Measurements from ENCODE around the gene TRPV6. TPM values are rescaled to one million over a fixed set of nuclear protein-coding genes. Genes with fewer than 3 reads are reported as not detected.

The TRPV6 gene
- total and polyA plus RNA-seq, 4 donors: 0.33 to 0.69 (median 0.50) TPM; not detected in 1

GRCh38 chr7:142913051-142913450 lies 27.5 kb upstream of the TRPV6 start:
- Histone ChIP-seq H3K27ac (ENCODE audit: low read depth in 1 of 2, low read length in 2 of 2) (no peak overlapping the region), H3K4me1 (ENCODE audit: control insufficient read depth in 1 of 2, insufficient read depth in 2 of 2, low read length in 2 of 2) (no peaks in the 10 kb centered on the region), H3K9me3 (ENCODE audit: control insufficient read depth, low read length) (no peaks in the 10 kb centered on the region), H3K27me3 (ENCODE audit: control insufficient read depth in 1 of 2, insufficient read depth in 2 of 2, low read length in 1 of 2) (no peaks in the 10 kb centered on the region), H3K4me3 (ENCODE audit: low read length in 2 of 2) (no peak overlapping the region), H3K36me3 (ENCODE audit: control insufficient read depth in 1 of 2, insufficient read depth in 2 of 2, low read length in 1 of 2) (no peaks in the 10 kb centered on the region)
- ATAC-seq (ENCODE audit: low FRiP score) (no peak), DNase-seq (no peak)
- WGBS, 2 donors: 44 to 47% methylated on average over 3 of the region's 3 CpGs
- intact Hi-C loops (cut with DNase I): no loop called here

GRCh38 chr7:142910481-142910880 lies 24.9 kb upstream of the TRPV6 start:
- intact Hi-C loops (cut with DNase I): no loop called here
- Histone ChIP-seq H3K4me1 (ENCODE audit: control insufficient read depth in 1 of 2, insufficient read depth in 2 of 2, low read length in 2 of 2) (no peaks in the 10 kb centered on the region), H3K9me3 (ENCODE audit: control insufficient read depth, low read length) (peaks cover 3% of the 10 kb centered on the region), H3K27me3 (ENCODE audit: control insufficient read depth in 1 of 2, insufficient read depth in 2 of 2, low read length in 1 of 2) (no peaks in the 10 kb centered on the region), H3K27ac (ENCODE audit: low read depth in 1 of 2, low read length in 2 of 2) (no peak overlapping the region), H3K36me3 (ENCODE audit: control insufficient read depth in 1 of 2, insufficient read depth in 2 of 2, low read length in 1 of 2) (no peaks in the 10 kb centered on the region), H3K4me3 (ENCODE audit: low read length in 2 of 2) (no peak overlapping the region)
- no peak for DNase-seq
- ATAC-seq (ENCODE audit: low FRiP score): no peak
- 49 to 60% methylated on average over 2 of the region's 2 CpGs for WGBS, 2 donors

- no peak for ATAC-seq (ENCODE audit: low FRiP score)
- Histone ChIP-seq H3K4me3 (ENCODE audit: low read length in 2 of 2) (no peak overlapping the region), H3K27me3 (ENCODE audit: control insufficient read depth in 1 of 2, insufficient read depth in 2 of 2, low read length in 1 of 2) (no peaks in the 10 kb centered on the region), H3K36me3 (ENCODE audit: control insufficient read depth in 1 of 2, insufficient read depth in 2 of 2, low read length in 1 of 2) (no peaks in the 10 kb centered on the region), H3K27ac (ENCODE audit: low read depth in 1 of 2, low read length in 2 of 2) (no peak overlapping the region), H3K4me1 (ENCODE audit: control insufficient read depth in 1 of 2, insufficient read depth in 2 of 2, low read length in 2 of 2) (no peaks in the 10 kb centered on the region), H3K9me3 (ENCODE audit: control insufficient read depth, low read length) (peaks cover 3% of the 10 kb centered on the region)
- intact Hi-C loops (cut with DNase I): no loop called here
- 46 to 50% methylated on average over 2 of the region's 2 CpGs for WGBS, 2 donors
- no peak for DNase-seq
Observed at GRCh38 chr7:142910031-142910433, 24.5 kb upstream of the TRPV6 start.

GRCh38 chr7:142908921-142909890 lies 23.7 kb upstream of the TRPV6 start:
- intact Hi-C loops (cut with DNase I): no loop called here
- Histone ChIP-seq H3K4me1 (ENCODE audit: control insufficient read depth in 1 of 2, insufficient read depth in 2 of 2, low read length in 2 of 2) (no peaks in the 10 kb centered on the region), H3K4me3 (ENCODE audit: low read length in 2 of 2) (no peak overlapping the region), H3K27me3 (ENCODE audit: control insufficient read depth in 1 of 2, insufficient read depth in 2 of 2, low read length in 1 of 2) (no peaks in the 10 kb centered on the region), H3K27ac (ENCODE audit: low read depth in 1 of 2, low read length in 2 of 2) (no peak overlapping the region), H3K36me3 (ENCODE audit: control insufficient read depth in 1 of 2, insufficient read depth in 2 of 2, low read length in 1 of 2) (no peaks in the 10 kb centered on the region), H3K9me3 (ENCODE audit: control insufficient read depth, low read length) (peaks cover 5% of the 10 kb centered on the region)
- ATAC-seq (ENCODE audit: low FRiP score) (no peak), DNase-seq (no peak)
- WGBS, 2 donors: 74 to 79% methylated on average over 21 of the region's 21 CpGs

- Histone ChIP-seq H3K4me3 (ENCODE audit: low read length in 2 of 2) (no peak overlapping the region), H3K27me3 (ENCODE audit: control insufficient read depth in 1 of 2, insufficient read depth in 2 of 2, low read length in 1 of 2) (no peaks in the 10 kb centered on the region), H3K4me1 (ENCODE audit: control insufficient read depth in 1 of 2, insufficient read depth in 2 of 2, low read length in 2 of 2) (no peaks in the 10 kb centered on the region), H3K36me3 (ENCODE audit: control insufficient read depth in 1 of 2, insufficient read depth in 2 of 2, low read length in 1 of 2) (no peaks in the 10 kb centered on the region), H3K27ac (ENCODE audit: low read depth in 1 of 2, low read length in 2 of 2) (no peak overlapping the region), H3K9me3 (ENCODE audit: control insufficient read depth, low read length) (peaks cover 5% of the 10 kb centered on the region)
- DNase-seq (no peak), ATAC-seq (ENCODE audit: low FRiP score) (no peak)
- 80 to 83% methylated on average over 11 of the region's 11 CpGs for WGBS, 2 donors
- intact Hi-C loops (cut with DNase I): no loop called here
Observed at GRCh38 chr7:142908290-142908689, 22.7 kb upstream of the TRPV6 start.

GRCh38 chr7:142906643-142907042 lies 21.1 kb upstream of the TRPV6 start:
- no peaks in the 10 kb centered on the region for H3K27me3 ChIP-seq (ENCODE audit: control insufficient read depth in 1 of 2, insufficient read depth in 2 of 2, low read length in 1 of 2)
- DNase-seq (no peak), ATAC-seq (ENCODE audit: low FRiP score) (no peak)
- intact Hi-C loops (cut with DNase I): no loop called here
- no peaks in the 10 kb centered on the region for H3K4me1 ChIP-seq (ENCODE audit: control insufficient read depth in 1 of 2, insufficient read depth in 2 of 2, low read length in 2 of 2)
- peaks cover 5% of the 10 kb centered on the region for H3K9me3 ChIP-seq (ENCODE audit: control insufficient read depth, low read length)
- no peaks in the 10 kb centered on the region for H3K36me3 ChIP-seq (ENCODE audit: control insufficient read depth in 1 of 2, insufficient read depth in 2 of 2, low read length in 1 of 2)
- no peak overlapping the region for H3K4me3 ChIP-seq (ENCODE audit: low read length in 2 of 2)
- 91 to 92% methylated on average over 2 of the region's 2 CpGs for WGBS, 2 donors
- no peak overlapping the region for H3K27ac ChIP-seq (ENCODE audit: low read depth in 1 of 2, low read length in 2 of 2)

GRCh38 chr7:142905759-142906158 lies 20.2 kb upstream of the TRPV6 start:
- no peaks in the 10 kb centered on the region for H3K27me3 ChIP-seq (ENCODE audit: control insufficient read depth in 1 of 2, insufficient read depth in 2 of 2, low read length in 1 of 2)
- H3K36me3 ChIP-seq (ENCODE audit: control insufficient read depth in 1 of 2, insufficient read depth in 2 of 2, low read length in 1 of 2): no peaks in the 10 kb centered on the region
- WGBS, 2 donors: 76% methylated on average over 2 of the region's 2 CpGs
- H3K4me3 ChIP-seq (ENCODE audit: low read length in 2 of 2): no peak overlapping the region
- no peak overlapping the region for H3K27ac ChIP-seq (ENCODE audit: low read depth in 1 of 2, low read length in 2 of 2)
- peaks cover 5% of the 10 kb centered on the region for H3K9me3 ChIP-seq (ENCODE audit: control insufficient read depth, low read length)
- no peaks in the 10 kb centered on the region for H3K4me1 ChIP-seq (ENCODE audit: control insufficient read depth in 1 of 2, insufficient read depth in 2 of 2, low read length in 2 of 2)
- ATAC-seq (ENCODE audit: low FRiP score) (no peak), DNase-seq (no peak)
- intact Hi-C loops (cut with DNase I): no loop called here

- Histone ChIP-seq H3K36me3 (ENCODE audit: control insufficient read depth in 1 of 2, insufficient read depth in 2 of 2, low read length in 1 of 2) (no peaks in the 10 kb centered on the region), H3K27me3 (ENCODE audit: control insufficient read depth in 1 of 2, insufficient read depth in 2 of 2, low read length in 1 of 2) (no peaks in the 10 kb centered on the region), H3K4me1 (ENCODE audit: control insufficient read depth in 1 of 2, insufficient read depth in 2 of 2, low read length in 2 of 2) (no peaks in the 10 kb centered on the region), H3K4me3 (ENCODE audit: low read length in 2 of 2) (no peak overlapping the region), H3K9me3 (ENCODE audit: control insufficient read depth, low read length) (peaks cover 5% of the 10 kb centered on the region), H3K27ac (ENCODE audit: low read depth in 1 of 2, low read length in 2 of 2) (no peak overlapping the region)
- DNase-seq (no peak), ATAC-seq (ENCODE audit: low FRiP score) (no peak)
- intact Hi-C loops (cut with DNase I): no loop called here
Observed at GRCh38 chr7:142904128-142904527, 18.6 kb upstream of the TRPV6 start.

Data from aorta (tissue), 5 donors.